Osteocyte (in vitro differentiated cells): ENCODE results near the gene CACNA2D3. TPM values are rescaled to one million over a fixed set of nuclear protein-coding genes. Genes with fewer than 3 reads are reported as not detected.

ENCODE experiments used
- DNase-seq: peaks from one replicate; pipeline ENCODE4 v3.0.0; 2021; ENCODE audit warnings: mixed read lengths; ENCODE audit not compliant: unreplicated experiment; ENCODE audit errors: extremely low spot score
- H3K27ac Mint-ChIP-seq: one replicate; pipeline ENCODE4 v1.8.0; 2021; ENCODE audit warnings: mild to moderate bottlenecking, mixed read lengths; ENCODE audit not compliant: unreplicated experiment
- H3K27me3 Mint-ChIP-seq: one replicate; pipeline ENCODE4 v1.8.0; 2021; ENCODE audit warnings: mixed read lengths; ENCODE audit not compliant: unreplicated experiment
- H3K36me3 Mint-ChIP-seq: one replicate; pipeline ENCODE4 v1.8.0; 2021; ENCODE audit warnings: mixed read lengths; ENCODE audit not compliant: unreplicated experiment
- H3K4me1 Mint-ChIP-seq: one replicate; pipeline ENCODE4 v1.8.0; 2021; ENCODE audit warnings: mixed read lengths; ENCODE audit not compliant: unreplicated experiment
- H3K4me3 Mint-ChIP-seq: one replicate; pipeline ENCODE4 v1.8.0; 2021; ENCODE audit warnings: mild to moderate bottlenecking, moderate library complexity, mixed read lengths; ENCODE audit not compliant: unreplicated experiment
- H3K9me3 Mint-ChIP-seq: one replicate; pipeline ENCODE4 v1.8.0; 2021; ENCODE audit warnings: mixed read lengths; ENCODE audit not compliant: unreplicated experiment
- total RNA-seq: library from RNA; stranded (reverse); gene quantifications from 2 replicates; pipeline ENCODE4 v1.2.1, GENCODE V29; 2021
- TF ChIP-seq, protein P1 (sequence below): fragments of 200-600 bp; sonication (generic); IDR thresholded peaks from 2 replicates; pipeline ENCODE4 v1.5.0; 2021; ENCODE audit warnings: antibody characterized with exemption, mild to moderate bottlenecking, moderate library complexity

The CACNA2D3 gene
- total RNA-seq, 1 donor from 2014 or later = 0.46 TPM

- H3K4me3 Mint-ChIP-seq = no peak overlapping the region
- H3K27me3 Mint-ChIP-seq = peaks cover 41% of the 10 kb centered on the region
- no peaks in the 10 kb centered on the region for H3K36me3 Mint-ChIP-seq
- no peaks in the 10 kb centered on the region for H3K9me3 Mint-ChIP-seq
- no peak for DNase-seq
- no peak overlapping the region for H3K27ac Mint-ChIP-seq
- H3K4me1 Mint-ChIP-seq = peaks cover 17% of the 10 kb centered on the region
- TF ChIP-seq, protein P1, sequence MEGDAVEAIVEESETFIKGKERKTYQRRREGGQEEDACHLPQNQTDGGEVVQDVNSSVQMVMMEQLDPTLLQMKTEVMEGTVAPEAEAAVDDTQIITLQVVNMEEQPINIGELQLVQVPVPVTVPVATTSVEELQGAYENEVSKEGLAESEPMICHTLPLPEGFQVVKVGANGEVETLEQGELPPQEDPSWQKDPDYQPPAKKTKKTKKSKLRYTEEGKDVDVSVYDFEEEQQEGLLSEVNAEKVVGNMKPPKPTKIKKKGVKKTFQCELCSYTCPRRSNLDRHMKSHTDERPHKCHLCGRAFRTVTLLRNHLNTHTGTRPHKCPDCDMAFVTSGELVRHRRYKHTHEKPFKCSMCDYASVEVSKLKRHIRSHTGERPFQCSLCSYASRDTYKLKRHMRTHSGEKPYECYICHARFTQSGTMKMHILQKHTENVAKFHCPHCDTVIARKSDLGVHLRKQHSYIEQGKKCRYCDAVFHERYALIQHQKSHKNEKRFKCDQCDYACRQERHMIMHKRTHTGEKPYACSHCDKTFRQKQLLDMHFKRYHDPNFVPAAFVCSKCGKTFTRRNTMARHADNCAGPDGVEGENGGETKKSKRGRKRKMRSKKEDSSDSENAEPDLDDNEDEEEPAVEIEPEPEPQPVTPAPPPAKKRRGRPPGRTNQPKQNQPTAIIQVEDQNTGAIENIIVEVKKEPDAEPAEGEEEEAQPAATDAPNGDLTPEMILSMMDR = no peak
These were observed 699.9 kb downstream of the CACNA2D3 start for GRCh38 chr3:54822206-54822605.

DNA sequence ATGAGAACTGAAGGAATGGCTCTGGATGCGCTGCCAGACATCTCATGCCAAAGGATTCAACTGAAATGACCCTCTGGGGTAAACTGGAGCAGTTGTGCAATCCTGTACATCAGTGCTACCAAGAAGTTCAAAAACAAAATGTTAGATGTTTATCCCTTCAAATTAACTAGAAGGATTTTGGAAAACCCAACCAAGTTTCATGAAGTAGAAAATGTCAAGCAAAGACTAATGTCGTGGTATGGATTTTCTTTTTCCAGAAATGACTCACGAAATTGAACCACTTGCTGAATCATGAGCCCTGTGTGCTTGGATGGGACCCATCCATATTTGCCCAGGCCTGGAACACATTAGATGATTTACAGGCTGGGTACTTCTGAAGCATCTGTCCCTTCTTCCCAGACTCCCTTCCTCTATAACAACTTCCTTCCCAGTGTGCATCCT lies 703.9 kb downstream of the CACNA2D3 start:
- no peak for DNase-seq
- Mint-ChIP-seq H3K36me3 (no peaks in the 10 kb centered on the region), H3K27ac (no peak overlapping the region), H3K27me3 (peaks cover 47% of the 10 kb centered on the region), H3K9me3 (no peaks in the 10 kb centered on the region), H3K4me1 (peaks cover 5% of the 10 kb centered on the region), H3K4me3 (no peak overlapping the region)
- TF ChIP-seq, protein P1 = no peak

DNA sequence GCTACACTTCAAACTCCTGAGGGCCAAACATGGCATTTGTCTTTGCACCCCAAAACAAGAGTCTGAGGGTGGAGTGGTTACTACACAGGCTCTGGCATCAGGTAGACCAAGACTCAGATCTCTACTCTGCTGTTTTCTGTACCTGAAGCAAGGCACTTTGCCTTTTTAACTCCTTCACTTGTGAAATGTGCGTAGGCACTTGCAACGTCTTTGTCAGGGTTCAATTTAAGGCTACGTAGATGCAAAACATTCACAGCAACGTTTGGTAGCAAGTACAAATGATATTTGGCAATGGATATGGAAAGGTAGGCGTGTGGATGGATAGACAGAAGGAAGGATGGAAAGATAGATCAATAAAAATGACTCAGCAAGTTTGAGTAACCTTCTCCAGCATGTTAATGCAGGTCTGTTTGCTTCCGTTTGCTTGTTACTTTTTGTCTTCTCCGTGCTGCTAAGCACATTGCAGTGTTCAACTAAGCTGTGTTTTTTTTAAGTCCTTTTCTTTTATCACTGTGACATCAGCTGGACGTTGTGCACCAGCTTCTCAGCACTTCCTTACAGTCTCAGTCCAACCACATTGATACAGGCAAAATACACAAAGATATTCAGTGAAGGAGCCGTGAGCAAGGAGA lies 704.8 kb downstream of the CACNA2D3 start:
- Mint-ChIP-seq H3K4me3 (no peak overlapping the region), H3K27me3 (peaks cover 38% of the 10 kb centered on the region), H3K9me3 (no peaks in the 10 kb centered on the region), H3K4me1 (no peaks in the 10 kb centered on the region), H3K27ac (no peak overlapping the region), H3K36me3 (no peaks in the 10 kb centered on the region)
- TF ChIP-seq, protein P1 = no peak
- DNase-seq = no peak

- Mint-ChIP-seq H3K36me3 (no peaks in the 10 kb centered on the region), H3K27me3 (peaks cover 32% of the 10 kb centered on the region), H3K4me1 (no peaks in the 10 kb centered on the region), H3K27ac (no peak overlapping the region), H3K9me3 (no peaks in the 10 kb centered on the region), H3K4me3 (no peak overlapping the region)
- DNase-seq = no peak
- TF ChIP-seq, protein P1 = no peak
These were observed 705.4 kb downstream of the CACNA2D3 start for GRCh38 chr3:54827776-54828175.

DNA sequence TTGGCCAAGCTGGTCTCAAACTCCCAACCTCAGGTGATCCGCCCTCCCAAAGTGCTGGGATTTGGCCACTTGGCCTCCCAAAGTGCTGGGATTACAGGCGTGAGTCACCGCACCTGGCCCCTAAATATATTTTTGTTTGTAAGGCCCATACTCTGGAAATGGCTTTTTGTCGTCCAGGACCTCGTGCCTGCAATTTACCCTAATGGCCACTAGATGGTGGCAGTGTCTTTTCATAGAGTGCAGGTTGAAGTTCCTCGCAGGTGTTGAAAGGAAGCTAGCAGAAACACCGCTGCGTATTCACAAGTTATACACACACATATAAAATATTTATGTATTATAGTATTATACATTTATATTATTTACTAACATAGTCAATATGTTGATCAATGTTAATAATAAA lies 708.3 kb downstream of the CACNA2D3 start:
- peaks cover 24% of the 10 kb centered on the region for H3K27me3 Mint-ChIP-seq
- no peak overlapping the region for H3K27ac Mint-ChIP-seq
- no peaks in the 10 kb centered on the region for H3K9me3 Mint-ChIP-seq
- DNase-seq = peak; percentile 34
- no peaks in the 10 kb centered on the region for H3K4me1 Mint-ChIP-seq
- TF ChIP-seq, protein P1 = peak; percentile 54
- no peak overlapping the region for H3K4me3 Mint-ChIP-seq
- no peaks in the 10 kb centered on the region for H3K36me3 Mint-ChIP-seq
